ENCODE results near the gene LCE3B. TPM values are rescaled to one million over a fixed set of nuclear protein-coding genes. Genes with fewer than 3 reads are reported as not detected.

Gene LCE3B
- total RNA-seq, 3 donors from 2014 or later: not detected

DNA sequence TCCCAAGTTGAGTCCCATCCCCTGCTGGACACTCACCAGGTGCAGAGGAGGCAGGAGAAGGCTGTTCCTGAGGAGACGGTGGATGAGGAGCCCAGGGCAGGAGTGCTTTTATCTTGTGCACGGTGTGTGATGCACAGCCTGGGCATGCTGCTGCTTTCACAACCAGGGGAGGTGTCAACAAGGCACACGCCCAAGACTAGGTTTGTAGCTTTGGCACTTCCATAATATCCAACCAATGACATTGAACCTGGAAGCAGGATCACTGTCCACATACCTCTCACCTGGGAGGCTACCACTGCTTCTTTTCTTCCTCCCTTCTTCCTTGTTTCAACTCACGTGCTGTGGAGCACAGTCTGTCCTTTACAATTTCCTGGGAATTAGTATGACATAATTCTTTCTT lies 33.2 kb upstream of the LCE3B start, which contains the start of gene LCE3D:
Gene LCE3D (minus strand): TSS at position 84 of the 400 bp plus-strand sequence. CDS start 580 bp downstream, outside the sequence.
- no peak for ATAC-seq
- no peaks in the 10 kb centered on the region for H3K36me3 ChIP-seq (ENCODE audit: low read depth)
- H3K9me3 ChIP-seq: no peaks in the 10 kb centered on the region

DNA sequence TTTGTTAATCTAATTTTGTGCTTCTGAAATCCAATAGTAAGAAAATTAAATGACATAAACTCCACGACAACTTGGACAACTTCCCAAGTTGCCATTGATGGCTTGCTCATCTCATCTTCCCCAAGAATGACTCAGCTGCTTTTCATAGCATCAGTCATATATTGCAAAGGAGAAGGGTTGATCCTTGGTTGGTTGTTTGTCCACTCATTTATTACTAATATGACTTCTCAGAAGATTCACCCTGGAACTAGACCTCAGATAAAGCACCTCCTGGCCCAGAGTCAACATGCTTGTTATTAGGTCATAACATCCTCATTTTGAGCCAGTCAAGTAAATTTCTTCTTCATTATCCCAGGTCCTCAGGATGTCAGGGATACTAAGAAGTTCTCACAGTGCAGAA lies 31.0 kb upstream of the LCE3B start:
- DNase-seq (no peak), ATAC-seq (no peak)
- intact Hi-C loops (cut with DNase I, micrococcal nuclease): no loop called here
- no peaks in the 10 kb centered on the region for H3K4me1 ChIP-seq (ENCODE audit: low read depth)
- TF ChIP-seq, protein P1, sequence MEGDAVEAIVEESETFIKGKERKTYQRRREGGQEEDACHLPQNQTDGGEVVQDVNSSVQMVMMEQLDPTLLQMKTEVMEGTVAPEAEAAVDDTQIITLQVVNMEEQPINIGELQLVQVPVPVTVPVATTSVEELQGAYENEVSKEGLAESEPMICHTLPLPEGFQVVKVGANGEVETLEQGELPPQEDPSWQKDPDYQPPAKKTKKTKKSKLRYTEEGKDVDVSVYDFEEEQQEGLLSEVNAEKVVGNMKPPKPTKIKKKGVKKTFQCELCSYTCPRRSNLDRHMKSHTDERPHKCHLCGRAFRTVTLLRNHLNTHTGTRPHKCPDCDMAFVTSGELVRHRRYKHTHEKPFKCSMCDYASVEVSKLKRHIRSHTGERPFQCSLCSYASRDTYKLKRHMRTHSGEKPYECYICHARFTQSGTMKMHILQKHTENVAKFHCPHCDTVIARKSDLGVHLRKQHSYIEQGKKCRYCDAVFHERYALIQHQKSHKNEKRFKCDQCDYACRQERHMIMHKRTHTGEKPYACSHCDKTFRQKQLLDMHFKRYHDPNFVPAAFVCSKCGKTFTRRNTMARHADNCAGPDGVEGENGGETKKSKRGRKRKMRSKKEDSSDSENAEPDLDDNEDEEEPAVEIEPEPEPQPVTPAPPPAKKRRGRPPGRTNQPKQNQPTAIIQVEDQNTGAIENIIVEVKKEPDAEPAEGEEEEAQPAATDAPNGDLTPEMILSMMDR (IDR thresholded peaks at IDR 0.05): no peak
- no peak overlapping the region for H3K4me3 ChIP-seq
- no peaks in the 10 kb centered on the region for H3K9me3 ChIP-seq
- H3K36me3 ChIP-seq (ENCODE audit: low read depth): no peaks in the 10 kb centered on the region

More for the DNA sequence above, 33.2 kb upstream of the LCE3B start, which contains the start of gene LCE3D:
- no peak for DNase-seq
- H3K4me1 ChIP-seq (ENCODE audit: low read depth): no peaks in the 10 kb centered on the region
- TF ChIP-seq, protein P1 (IDR thresholded peaks at IDR 0.05): no peak
- intact Hi-C loops (cut with DNase I, micrococcal nuclease): no loop called here
- H3K4me3 ChIP-seq: no peak within 1 kb of the TSS

DNA sequence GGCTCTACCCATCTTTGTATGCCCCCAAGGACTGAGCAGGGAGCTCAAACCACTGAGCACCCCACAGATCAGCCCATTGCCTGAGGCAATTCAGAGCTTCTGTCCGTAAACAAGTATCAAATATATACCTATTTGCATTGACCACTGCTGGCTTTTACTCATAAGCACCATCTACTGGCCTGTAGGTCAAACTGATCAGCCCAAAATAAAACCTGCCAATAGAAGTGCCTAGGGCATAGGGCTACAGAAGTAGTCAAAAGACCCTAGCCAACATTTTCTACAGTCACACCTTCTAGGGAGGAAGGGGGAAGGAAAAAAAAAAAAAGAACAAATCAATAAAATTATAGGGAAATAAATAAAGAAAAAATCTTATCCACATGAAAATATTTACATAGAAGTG lies 28.0 kb upstream of the LCE3B start:
- no peak for ATAC-seq
- Histone ChIP-seq H3K4me1 (ENCODE audit: low read depth) (no peaks in the 10 kb centered on the region), H3K9me3 (no peaks in the 10 kb centered on the region), H3K36me3 (ENCODE audit: low read depth) (no peaks in the 10 kb centered on the region), H3K4me3 (no peak overlapping the region)
- intact Hi-C loops (cut with DNase I, micrococcal nuclease): no loop called here
- TF ChIP-seq, protein P1 (IDR thresholded peaks at IDR 0.05): no peak
- no peak for DNase-seq

DNA sequence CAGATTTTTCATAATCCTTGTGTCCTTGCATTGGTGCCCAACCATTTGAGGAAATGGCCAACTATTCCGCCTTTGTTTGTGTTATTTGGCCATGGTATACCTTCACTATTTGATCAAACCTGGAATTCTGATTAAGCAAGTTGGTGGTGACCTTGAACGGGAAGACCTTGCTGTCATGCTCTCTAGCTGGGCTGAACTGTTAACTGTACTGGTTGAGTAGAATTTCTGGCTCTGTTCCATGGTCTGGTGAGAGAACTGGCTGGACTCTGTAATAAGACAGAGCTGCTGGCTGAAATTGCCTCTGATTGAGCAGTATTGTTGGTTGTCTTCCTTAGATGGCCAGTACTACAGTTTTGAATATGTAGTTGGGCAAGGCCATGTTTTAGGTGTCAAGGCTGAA lies 16.6 kb upstream of the LCE3B start:
- Histone ChIP-seq H3K36me3 (ENCODE audit: low read depth) (no peaks in the 10 kb centered on the region), H3K9me3 (no peaks in the 10 kb centered on the region), H3K4me3 (no peak overlapping the region), H3K4me1 (ENCODE audit: low read depth) (no peaks in the 10 kb centered on the region)
- TF ChIP-seq, protein P1 (IDR thresholded peaks at IDR 0.05): no peak
- DNase-seq: no peak
- intact Hi-C loops (cut with DNase I, micrococcal nuclease): no loop called here
- ATAC-seq: no peak

DNA sequence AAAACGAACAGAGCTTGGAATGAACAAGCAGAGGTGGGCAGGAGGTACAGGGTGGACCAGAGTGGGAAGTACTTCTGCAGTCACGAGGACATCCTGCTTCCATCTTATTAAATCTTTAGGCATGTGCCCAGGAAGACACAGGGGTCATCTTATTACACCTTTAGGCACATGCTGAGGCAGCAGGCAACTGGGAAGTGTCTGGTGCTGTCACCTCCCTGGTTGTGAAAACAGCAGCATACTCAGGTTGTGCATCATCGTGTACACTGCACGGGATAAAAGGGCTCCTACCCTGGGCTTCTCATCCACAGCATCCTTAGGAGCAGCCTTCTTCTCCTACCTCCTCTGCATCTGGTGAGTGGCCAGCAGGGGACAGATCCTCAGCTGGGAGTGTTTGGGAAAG lies 13.7 kb upstream of the LCE3B start, which contains the start of gene LCE3C:
Gene LCE3C (plus strand): TSS at position 301 of the 400 bp plus-strand sequence. CDS start 498 bp downstream, outside the sequence.
- intact Hi-C loops (cut with DNase I, micrococcal nuclease): no loop called here
- TF ChIP-seq, protein P1 (IDR thresholded peaks at IDR 0.05): no peak
- DNase-seq (no peak), ATAC-seq (no peak)
- H3K9me3 ChIP-seq: no peaks in the 10 kb centered on the region
- no peaks in the 10 kb centered on the region for H3K36me3 ChIP-seq (ENCODE audit: low read depth)
- no peak within 1 kb of the TSS for H3K4me3 ChIP-seq
- H3K4me1 ChIP-seq (ENCODE audit: low read depth): no peaks in the 10 kb centered on the region

DNA sequence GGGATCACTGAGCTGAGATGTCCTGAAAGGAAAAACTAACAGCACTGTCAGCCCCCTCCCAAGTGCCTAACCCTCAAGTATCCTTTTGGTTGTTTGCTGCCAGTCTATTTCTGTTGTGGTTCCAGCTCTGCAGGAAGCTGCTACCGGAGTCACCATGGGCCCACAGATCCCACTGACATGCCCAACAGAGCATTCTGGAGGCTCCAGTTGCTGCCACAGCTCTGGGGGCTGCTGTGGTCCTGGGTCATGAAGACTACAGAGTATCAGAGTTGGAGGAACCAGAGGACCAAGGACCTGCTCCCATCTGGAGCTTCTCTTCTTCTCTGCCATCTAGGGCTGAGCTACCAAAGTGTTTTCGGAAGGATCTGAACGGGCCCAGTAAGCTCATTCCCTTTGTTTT lies 8.4 kb downstream of the LCE3B start:
- Histone ChIP-seq H3K4me1 (ENCODE audit: low read depth) (no peaks in the 10 kb centered on the region), H3K4me3 (no peak overlapping the region), H3K36me3 (ENCODE audit: low read depth) (no peaks in the 10 kb centered on the region), H3K9me3 (peaks cover 13% of the 10 kb centered on the region)
- ATAC-seq: no peak
- intact Hi-C loops (cut with DNase I, micrococcal nuclease): no loop called here
- no peak for DNase-seq
- TF ChIP-seq, protein P1 (IDR thresholded peaks at IDR 0.05): no peak

Data from mucosa of descending colon (tissue), 3 donors.